GM10847 (cell line): ENCODE results near the gene EFEMP2.

Experiments
- POLR2A ChIP-seq: IDR thresholded peaks from 2 replicates; pipeline ENCODE4 v1.6.1; 2011; ENCODE audit not compliant: insufficient read length; ENCODE audit errors: extremely low read depth

EFEMP2 gene

DNA sequence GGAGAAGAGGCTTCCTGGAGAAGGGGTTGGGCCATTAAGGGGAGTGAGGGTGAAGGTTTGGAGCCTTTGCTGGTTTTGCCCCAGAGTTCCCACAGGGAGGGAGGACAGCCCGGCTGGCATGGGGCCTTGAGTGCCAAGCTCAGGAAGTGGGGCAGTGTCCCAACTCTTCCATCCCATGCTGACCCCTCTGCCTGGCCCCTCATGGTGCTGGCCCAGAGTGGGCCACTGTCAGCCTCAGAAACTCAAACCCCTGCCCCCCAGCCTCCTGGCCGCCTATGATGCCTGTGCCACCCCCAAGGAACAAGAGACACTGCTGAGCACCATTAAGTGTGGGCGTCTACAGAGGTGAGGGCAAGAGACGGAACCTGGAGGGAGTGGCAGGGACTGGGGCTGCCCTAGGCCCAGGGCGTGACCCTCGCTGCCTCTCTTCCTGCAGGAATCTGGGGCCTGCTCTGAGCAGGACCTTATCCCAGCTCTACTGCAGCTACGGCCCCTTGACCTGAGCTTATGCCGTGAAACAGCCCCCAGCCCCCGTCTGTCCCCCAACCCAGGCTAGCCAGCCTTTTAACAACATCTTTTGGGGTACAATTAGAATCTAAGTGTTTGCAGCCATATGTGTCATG is 6.9 kb downstream of the EFEMP2 start:
- TF ChIP-seq POLR2A = no peak

DNA sequence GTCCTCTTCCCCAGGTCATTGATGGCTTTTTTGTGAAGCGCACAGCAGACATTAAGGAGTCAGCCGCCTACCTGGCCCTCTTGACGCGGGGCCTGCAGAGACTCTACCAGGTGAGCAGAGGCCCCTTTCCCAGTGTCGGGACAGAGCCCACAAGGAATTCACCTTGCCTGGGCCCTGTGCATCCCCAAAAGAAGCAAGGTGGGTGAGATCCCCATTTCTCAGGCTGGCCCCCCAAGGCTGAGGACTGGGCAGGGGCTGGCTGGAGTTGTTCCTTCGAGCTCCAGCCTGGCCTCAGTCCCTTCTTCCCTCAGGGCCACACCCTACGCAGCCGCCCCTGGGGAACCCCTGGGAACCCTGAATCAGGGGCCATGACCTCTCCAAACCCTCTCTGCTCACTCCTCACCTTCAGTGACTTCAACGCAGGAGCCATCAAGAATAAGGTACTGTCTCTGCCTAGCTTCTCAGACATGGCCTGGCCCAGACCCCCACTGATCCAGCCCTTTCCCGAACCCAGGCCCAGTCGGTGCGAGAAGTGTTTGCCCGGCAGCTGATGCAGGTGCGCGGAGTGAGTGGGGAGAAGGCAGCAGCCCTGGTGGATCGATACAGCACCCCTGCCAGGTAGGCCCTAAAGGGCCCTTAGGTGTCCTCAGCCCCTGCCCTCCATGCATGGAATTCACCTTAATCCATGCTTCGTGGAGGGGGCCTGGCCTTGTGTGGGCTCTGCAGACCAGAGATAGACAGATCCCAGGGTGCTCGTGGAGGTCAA is 7.7 kb downstream of the EFEMP2 start:
- TF ChIP-seq POLR2A = no peak

DNA sequence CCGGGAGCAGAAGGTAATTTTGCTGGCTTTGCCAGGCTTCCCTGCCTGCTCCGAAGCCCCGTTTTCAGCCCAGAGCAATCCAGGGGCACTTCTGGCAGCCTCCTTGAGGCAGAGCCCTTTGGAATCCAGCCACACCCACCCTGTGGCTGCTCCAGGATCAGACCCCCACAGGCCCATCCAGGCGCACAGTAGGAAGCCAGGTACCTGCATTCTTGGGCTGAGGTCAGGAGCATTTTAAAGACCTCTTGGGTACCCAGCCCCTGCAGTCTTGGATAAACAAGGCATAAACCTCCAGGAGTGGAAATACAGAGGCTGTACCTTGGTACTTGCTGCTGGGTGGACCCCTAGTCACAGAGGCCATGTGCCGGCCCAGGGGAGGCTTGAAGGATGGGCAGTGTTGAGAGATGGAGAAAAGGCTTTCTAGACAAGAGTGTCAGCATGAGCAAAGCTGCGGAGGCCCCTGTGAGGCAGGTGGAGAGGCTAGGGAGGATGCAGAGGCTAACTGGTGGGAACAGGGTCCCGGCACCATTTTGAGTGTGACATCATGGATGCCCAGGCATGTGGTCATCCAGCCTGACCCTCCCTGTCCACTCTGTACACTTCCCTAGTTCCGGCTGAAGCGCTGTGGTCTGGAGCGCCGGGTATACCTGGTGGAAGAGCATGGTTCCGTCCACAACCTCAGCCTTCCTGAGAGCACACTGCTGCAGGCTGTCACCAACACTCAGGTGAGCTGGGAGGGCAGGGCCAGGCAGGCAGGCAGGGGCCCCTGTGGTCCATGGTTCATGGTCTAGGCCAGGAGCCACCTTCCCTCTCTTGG is 8.5 kb downstream of the EFEMP2 start:
- no peak for TF ChIP-seq POLR2A

DNA sequence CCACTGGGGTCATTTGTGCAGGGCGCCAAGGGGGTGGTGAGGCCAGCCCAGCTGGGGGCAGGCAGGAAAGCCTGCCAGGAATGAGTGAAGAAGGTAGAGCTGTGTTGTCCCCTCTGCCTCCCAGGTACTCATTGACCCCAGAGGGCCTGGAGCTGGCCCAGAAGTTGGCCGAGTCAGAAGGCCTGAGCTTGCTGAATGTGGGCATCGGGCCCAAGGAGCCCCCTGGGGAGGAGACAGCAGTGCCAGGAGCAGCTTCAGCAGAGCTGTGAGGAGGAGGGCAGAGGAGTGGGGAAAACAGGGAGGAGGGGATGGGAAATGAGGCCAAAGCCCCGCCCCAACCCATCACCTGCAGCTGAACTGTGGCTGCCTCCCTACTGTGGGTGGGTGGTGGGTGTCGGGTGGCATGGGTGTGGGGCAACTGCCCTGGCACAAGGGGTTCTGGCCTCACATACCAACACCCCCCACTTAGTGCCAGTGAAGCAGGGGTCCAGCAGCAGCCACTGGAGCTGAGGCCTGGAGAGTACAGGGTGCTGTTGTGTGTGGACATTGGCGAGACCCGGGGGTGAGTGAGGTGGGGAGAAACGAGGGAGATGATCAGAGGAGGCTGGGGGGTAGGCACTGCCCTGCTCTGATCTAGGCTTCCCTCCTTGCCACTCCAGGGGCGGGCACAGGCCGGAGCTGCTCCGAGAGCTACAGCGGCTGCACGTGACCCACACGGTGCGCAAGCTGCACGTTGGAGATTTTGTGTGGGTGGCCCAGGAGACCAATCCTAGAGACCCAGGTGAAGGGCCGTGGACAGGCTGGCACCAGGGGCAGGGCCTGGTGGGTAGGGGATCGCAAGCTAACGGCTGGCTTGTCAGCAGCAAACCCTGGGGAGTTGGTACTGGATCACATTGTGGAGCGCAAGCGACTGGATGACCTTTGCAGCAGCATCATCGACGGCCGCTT is 9.4 kb downstream of the EFEMP2 start:
- TF ChIP-seq POLR2A = no peak

DNA sequence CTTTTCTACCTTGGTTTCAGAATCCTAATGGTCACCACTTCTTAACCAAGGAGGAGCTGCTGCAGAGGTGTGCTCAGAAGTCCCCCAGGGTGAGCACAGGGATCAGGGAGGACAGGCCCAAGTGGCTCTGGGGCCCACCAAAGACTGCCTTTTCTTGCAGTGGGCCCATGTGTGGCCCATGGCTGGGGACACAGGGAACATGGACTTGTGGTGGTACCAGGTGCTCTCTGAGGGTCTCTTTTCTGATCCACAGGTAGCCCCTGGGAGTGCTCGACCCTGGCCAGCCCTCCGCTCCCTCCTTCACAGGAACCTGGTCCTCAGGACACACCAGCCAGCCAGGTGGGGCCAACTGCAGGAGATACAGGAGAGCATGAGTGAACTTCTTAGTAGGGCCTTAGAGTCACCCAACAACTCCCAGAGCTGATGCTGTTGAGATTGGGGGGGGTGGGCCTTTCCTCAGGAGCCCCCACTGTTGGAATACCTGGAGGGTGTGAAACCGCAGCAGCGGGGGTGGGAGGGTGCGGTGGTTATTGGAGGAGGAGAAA is 10.3 kb downstream of the EFEMP2 start:
- TF ChIP-seq POLR2A = no peak

DNA sequence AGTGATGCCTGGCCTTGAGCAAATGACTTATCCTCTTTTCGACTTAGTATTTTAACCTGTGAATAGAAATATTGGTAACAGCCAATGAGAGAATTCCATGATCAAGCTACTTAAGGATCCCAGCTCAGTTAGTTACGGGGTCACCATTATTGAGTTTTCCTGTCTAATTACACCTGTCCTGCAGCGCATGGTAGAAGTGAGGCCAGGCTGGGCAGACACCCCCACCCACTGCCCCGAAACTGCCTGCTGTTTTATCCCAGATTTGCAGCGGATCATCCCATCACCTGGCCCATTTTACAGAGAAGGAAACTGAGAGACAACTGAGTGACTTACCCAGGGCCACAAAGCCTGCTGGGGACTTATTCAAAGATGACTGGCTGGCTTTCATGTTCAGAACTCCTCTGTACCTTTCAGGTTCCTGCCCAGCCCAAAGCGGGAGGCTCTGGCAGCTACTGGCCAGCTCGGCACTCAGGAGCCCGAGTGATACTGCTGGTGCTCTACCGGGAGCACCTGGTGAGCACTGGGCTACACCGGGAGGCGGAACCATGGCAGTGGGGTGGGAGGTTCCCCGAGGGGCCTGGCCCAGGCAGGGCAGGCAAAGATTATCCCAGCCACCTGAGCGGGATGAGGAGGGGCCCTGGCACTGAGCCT is 10.9 kb downstream of the EFEMP2 start:
- no peak for TF ChIP-seq POLR2A

DNA sequence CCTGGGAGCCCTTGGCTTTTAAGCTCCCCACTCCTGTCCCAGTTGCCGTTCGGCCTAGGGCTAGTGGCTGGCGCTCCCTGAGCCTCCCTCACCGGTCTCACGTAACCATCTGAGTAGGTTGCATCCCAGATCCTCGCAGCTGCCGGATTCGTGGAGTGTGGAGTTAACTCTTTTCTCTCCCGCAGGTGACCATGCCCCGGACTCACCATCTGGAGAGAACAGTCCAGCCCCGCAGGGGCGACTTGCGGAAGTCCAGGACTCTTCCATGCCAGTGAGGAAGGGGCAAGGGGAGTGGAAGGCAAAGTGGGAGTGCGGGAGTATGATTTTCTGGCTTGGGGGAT is 11.5 kb downstream of the EFEMP2 start:
- TF ChIP-seq POLR2A = no peak

DNA sequence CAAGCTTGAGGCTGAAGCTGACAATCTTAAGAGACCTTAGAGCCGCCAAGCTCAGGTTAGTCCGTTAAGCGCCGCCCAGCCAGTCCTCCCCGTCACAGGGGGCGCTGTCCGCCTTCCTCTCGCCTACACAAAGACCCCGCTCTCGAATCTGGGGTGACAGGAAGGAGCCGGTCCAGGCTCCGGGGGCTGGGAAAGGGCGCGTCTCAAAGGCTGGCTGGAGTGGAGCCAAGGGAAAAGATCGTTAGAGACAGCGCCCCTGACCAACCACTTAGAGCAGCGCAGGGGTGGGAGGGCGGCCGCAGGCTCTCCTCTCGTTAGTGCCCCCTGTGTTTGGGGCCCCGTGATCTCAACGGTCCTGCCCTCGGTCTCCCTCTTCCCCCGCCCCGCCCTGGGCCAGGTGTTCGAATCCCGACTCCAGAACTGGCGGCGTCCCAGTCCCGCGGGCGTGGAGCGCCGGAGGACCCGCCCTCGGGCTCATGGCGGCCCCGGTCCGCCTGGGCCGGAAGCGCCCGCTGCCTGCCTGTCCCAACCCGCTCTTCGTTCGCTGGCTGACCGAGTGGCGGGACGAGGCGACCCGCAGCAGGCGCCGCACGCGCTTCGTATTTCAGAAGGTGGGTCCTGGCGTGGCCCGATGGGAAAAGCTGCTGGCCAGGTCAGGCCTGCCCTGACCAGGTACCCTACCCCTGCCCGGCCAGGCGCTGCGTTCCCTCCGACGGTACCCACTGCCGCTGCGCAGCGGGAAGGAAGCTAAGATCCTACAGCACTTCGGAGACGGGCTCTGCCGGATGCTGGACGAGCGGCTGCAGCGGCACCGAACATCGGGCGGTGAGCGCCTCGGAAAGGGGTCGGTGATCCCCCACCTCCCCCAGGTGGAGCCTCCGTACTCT is 12.1 kb downstream of the EFEMP2 start, which contains the start of gene MUS81:
MUS81 (plus strand) TSS at position 156 of the 887 bp plus-strand sequence; CDS start at position 477, 321 bp downstream.
- TF ChIP-seq POLR2A = peak; percentile 64

DNA sequence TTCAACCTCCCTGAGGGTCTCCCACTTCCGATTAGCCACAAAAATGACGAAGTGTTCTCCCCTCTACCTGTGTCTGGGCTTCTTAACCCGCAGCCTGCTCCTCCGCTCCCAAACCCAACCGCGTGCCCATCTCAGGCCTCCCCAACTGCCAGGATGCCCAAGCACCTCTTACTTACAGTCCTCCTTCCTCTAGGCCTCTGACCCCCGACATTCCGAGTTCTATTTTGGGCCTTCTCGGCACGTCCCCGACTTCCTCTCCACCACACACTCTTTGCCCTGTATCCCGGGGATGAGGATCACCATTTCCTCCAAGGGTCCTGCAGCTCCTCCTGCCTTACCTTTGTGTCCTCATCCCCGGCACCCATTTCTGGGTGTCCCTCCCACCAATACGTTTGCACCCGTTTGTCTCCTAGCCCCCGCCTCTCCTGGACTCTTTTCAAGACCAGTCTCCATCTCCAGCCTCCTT is 12.8 kb downstream of the EFEMP2 start:
- no peak for TF ChIP-seq POLR2A

DNA sequence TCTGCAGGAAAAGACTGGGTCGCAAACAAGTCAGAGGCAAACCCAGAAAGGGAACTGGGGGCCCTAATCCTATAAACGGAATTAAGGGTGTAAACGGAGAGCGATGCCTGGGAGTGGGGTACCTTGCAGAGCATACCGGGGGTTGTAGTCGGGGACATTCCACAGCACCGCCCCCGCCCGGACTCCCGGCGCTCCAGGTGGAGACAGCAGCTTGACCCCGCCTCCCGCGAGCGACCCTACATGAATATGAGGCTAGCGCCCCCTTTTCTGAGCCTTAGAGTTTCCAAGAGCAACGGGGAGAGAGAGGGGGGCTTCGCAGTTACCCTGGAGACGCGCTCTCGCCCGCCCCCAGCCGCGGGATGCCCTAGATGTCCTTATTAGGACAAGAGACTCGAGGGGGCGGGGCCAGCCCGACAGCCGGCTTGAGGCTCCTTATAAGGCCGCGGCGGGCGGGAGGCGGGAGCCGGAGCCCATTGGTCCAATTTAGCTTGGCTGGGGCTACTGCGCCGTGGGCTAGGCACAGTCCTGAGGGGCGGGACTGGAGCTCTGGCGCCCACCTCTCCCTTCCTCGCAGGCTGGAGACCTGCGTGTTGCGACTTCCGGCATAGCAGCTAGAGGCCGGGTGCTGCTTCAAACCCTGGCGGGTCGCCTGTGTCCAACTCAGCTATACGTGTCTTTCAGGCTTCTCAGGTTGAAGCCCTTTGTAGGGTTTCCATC is 13.3 kb downstream of the EFEMP2 start:
- TF ChIP-seq POLR2A = peak; percentile 96

DNA sequence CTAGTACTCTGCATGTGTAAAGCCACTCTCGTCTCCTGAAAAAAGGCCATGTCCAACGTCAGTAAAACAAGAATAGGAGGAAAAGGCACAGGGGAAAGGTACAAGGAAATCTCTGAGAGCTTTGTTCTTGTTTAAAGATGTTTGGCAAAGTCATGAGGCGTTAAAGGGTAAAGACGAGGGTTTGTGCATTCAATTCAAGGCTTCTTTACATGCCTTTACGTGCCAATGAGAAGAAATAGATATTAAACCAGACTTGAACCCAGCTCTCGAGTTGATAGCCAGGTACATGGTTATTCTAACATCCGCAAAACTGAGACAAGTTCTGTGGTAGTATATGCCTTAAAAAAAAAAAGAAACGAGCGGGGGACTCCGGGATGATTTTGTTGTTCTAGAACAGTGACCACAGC is 13.9 kb downstream of the EFEMP2 start:
- no peak for TF ChIP-seq POLR2A
